IMR-90 (cell line): ENCODE results near the gene VPS50. TPM values are rescaled to one million over a fixed set of nuclear protein-coding genes. Genes with fewer than 3 reads are reported as not detected.

Experiments used
- ATAC-seq: fragments of 200-7000 bp; cut with Tn5 transposase; 2 replicates; pipeline ENCODE4 v1.9.1; 2020; ENCODE audit warnings: low read depth, mild to moderate bottlenecking, moderate library complexity
- BruUV-seq: library from RNA; stranded (reverse); fragments of 400-500 nt; replicated peaks from 2 replicates; lab custom pipeline; 2021; lab: Mats Ljungman, UMichigan
- CTCF ChIA-PET: fragments of 300-600 bp; formaldehyde crosslinking; extraction: SDS; loops from one replicate; lab custom pipeline; 2021; ENCODE audit warnings: antibody characterized with exemption; lab: Yijun Ruan, JAX
- POLR2A ChIA-PET: fragments of 300-600 bp; sonication (Branson Sonifier 250); formaldehyde crosslinking; loops from one replicate; lab custom pipeline; 2022; ENCODE audit warnings: antibody characterized with exemption; ENCODE audit not compliant: unreplicated experiment; lab: Charles Lee
- DNase-seq: peaks from one replicate; pipeline ENCODE4 v3.0.0; 2013
- H2AFZ ChIP-seq: replicated peaks from 2 replicates; pipeline ENCODE3; 2013; ENCODE audit warnings: low read length, mild to moderate bottlenecking; ENCODE audit not compliant: poor library complexity
- H2AK5ac ChIP-seq: 2 replicates; pipeline ENCODE4 v1.6.1; 2013; ENCODE audit warnings: low read depth, low read length, inconsistent platforms
- H2AK9ac ChIP-seq: replicated peaks from 2 replicates; pipeline ENCODE3; 2013; ENCODE audit warnings: mild to moderate bottlenecking, low read depth, low read length, moderate library complexity; ENCODE audit not compliant: poor library complexity
- H2BK120ac ChIP-seq: 2 replicates; pipeline ENCODE4 v1.6.1; 2013; ENCODE audit warnings: low read depth, low read length, inconsistent platforms
- H2BK15ac ChIP-seq: 3 replicates; pipeline ENCODE4 v1.6.1; 2013; ENCODE audit warnings: low read depth, low read length, inconsistent platforms
- H2BK20ac ChIP-seq: 2 replicates; pipeline ENCODE4 v1.6.1; 2013; ENCODE audit warnings: low read depth, mild to moderate bottlenecking, inconsistent platforms, low read length, moderate library complexity
- H2BK5ac ChIP-seq: 2 replicates; pipeline ENCODE4 v1.6.1; 2013; ENCODE audit warnings: mild to moderate bottlenecking, low read depth, low read length, inconsistent platforms; ENCODE audit not compliant: poor library complexity, severe bottlenecking
- H3K14ac ChIP-seq: replicated peaks from 2 replicates; pipeline ENCODE4 v1.6.1; 2013; ENCODE audit warnings: low read depth, low read length, inconsistent platforms
- H3K18ac ChIP-seq: 2 replicates; pipeline ENCODE4 v1.6.1; 2013; ENCODE audit warnings: low read depth, low read length, control low read depth
- H3K23ac ChIP-seq: 2 replicates; pipeline ENCODE4 v1.6.1; 2013; ENCODE audit warnings: low read depth, low read length, inconsistent platforms
- H3K27ac ChIP-seq: 2 replicates; pipeline ENCODE4 v1.5.1; 2013; ENCODE audit warnings: mild to moderate bottlenecking, control low read depth, low read length; ENCODE audit not compliant: insufficient read depth
- H3K27me3 ChIP-seq: 2 replicates; pipeline ENCODE4 v1.6.1; 2013; ENCODE audit warnings: low read length; ENCODE audit not compliant: control insufficient read depth, insufficient read depth
- H3K36me3 ChIP-seq: 2 replicates; pipeline ENCODE4 v1.6.1; 2013; ENCODE audit warnings: low read length, mixed read lengths; ENCODE audit not compliant: control insufficient read depth, insufficient read depth
- H3K4ac ChIP-seq: 2 replicates; pipeline ENCODE4 v1.6.1; 2013; ENCODE audit warnings: low read depth, low read length, inconsistent platforms
- H3K4me1 ChIP-seq: 2 replicates; pipeline ENCODE4 v1.6.1; 2013; ENCODE audit warnings: low read length, mixed read lengths; ENCODE audit not compliant: control insufficient read depth, insufficient read depth
- H3K4me2 ChIP-seq: 2 replicates; pipeline ENCODE4 v1.6.1; 2013; ENCODE audit warnings: low read depth, mild to moderate bottlenecking, control low read depth, low read length, moderate library complexity
- H3K4me3 ChIP-seq: 2 replicates; pipeline ENCODE4 v1.5.1; 2013; ENCODE audit warnings: low read depth, mild to moderate bottlenecking, control low read depth, low read length, moderate library complexity; ENCODE audit not compliant: insufficient read depth
- H3K56ac ChIP-seq: 2 replicates; pipeline ENCODE4 v1.6.1; 2013; ENCODE audit warnings: low read length, inconsistent platforms; ENCODE audit not compliant: insufficient read depth; ENCODE audit errors: extremely low read depth
- H3K79me1 ChIP-seq, 2 experiments: 2 replicates each; pipeline ENCODE4 v1.6.1; 2013; ENCODE audit warnings: low read length in 2 of 2, inconsistent platforms in 1 of 2, low read depth in 1 of 2
- H3K9ac ChIP-seq: 2 replicates; pipeline ENCODE4 v1.6.1; 2013; ENCODE audit warnings: low read depth, low read length, control low read depth
- H3K9me1 ChIP-seq: 2 replicates; pipeline ENCODE4 v1.6.1; 2013; ENCODE audit warnings: low read length, inconsistent platforms; ENCODE audit not compliant: insufficient read depth
- H3K9me3 ChIP-seq: 2 replicates; pipeline ENCODE4 v1.6.1; 2013; ENCODE audit warnings: low read length; ENCODE audit not compliant: control insufficient read depth, insufficient read depth
- H4K20me1 ChIP-seq: 2 replicates; pipeline ENCODE4 v1.6.1; 2013; ENCODE audit warnings: low read length, inconsistent platforms; ENCODE audit not compliant: insufficient read depth
- H4K5ac ChIP-seq: 2 replicates; pipeline ENCODE4 v1.6.1; 2013; ENCODE audit warnings: mild to moderate bottlenecking, low read depth, low read length, control low read depth
- H4K8ac ChIP-seq, 2 experiments: 2 replicates each; pipeline ENCODE4 v1.6.1; 2013; ENCODE audit warnings: low read depth in 2 of 2, low read length in 2 of 2, control low read depth in 1 of 2, inconsistent platforms in 1 of 2
- H4K91ac ChIP-seq: 2 replicates; pipeline ENCODE4 v1.6.1; 2013; ENCODE audit warnings: low read depth, low read length, inconsistent platforms; ENCODE audit not compliant: insufficient read depth
- CEBPB ChIP-seq: IDR thresholded peaks from 2 replicates; pipeline ENCODE4 v1.6.1; 2012; ENCODE audit warnings: low read depth, low read length, improper control_type of control experiment
- FOS ChIP-seq: fragments of 150-350 bp; IDR thresholded peaks from 2 replicates; pipeline ENCODE4 v1.6.1; 2016; ENCODE audit warnings: low read depth, low read length
- MAFK ChIP-seq: IDR thresholded peaks from 2 replicates; pipeline ENCODE4 v1.6.1; 2012; ENCODE audit warnings: low read depth, low read length, improper control_type of control experiment
- MXI1 ChIP-seq: IDR thresholded peaks from 2 replicates; pipeline ENCODE4 v1.6.1; 2012; ENCODE audit warnings: low read depth, mild to moderate bottlenecking, low read length, moderate library complexity, borderline replicate concordance
- NFE2L2 ChIP-seq: fragments of 150-350 bp; IDR thresholded peaks from 2 replicates; pipeline ENCODE4 v1.6.1; 2016; ENCODE audit warnings: low read depth, mild to moderate bottlenecking, low read length
- RFX5 ChIP-seq: IDR thresholded peaks from 2 replicates; pipeline ENCODE4 v1.8.0; 2012; ENCODE audit warnings: low read depth, mild to moderate bottlenecking, low read length, moderate library complexity
- SMC3 ChIP-seq: fragments of 150-350 bp; IDR thresholded peaks from 2 replicates; pipeline ENCODE4 v1.6.1; 2016; ENCODE audit warnings: low read depth, mild to moderate bottlenecking, antibody characterized with exemption, low read length, moderate library complexity
- WGBS, 2 experiments: methylation state at CpG; one replicate each; pipeline versions ENCODE4 v1.1.5 to v1.1.7; 2013; ENCODE audit warnings: missing lambda C conversion rate in 2 of 2; ENCODE audit not compliant: insufficient read length in 1 of 2; ENCODE audit errors: extremely low coverage in 2 of 2; 5-methylcytosine and 5-hydroxymethylcytosine counted together
- dilution Hi-C: fragments of 300-500 bp; cut with HindIII; formaldehyde crosslinking; loops from one replicate; pipeline ENCODE4 v1.14.3; 2018; ENCODE audit warnings: low sequenced_read_pairs; ENCODE audit not compliant: unreplicated experiment
- in situ Hi-C: fragments of 300-500 bp; cut with MboI; formaldehyde crosslinking; loops from 3 replicates; pipeline ENCODE4 v1.14.3; 2019; ENCODE audit warnings: low sequenced_read_pairs, inconsistent platforms, mixed read lengths
- intact Hi-C: fragments of 100-400 bp; cut with micrococcal nuclease; formaldehyde crosslinking; loops from 2 replicates; pipeline ENCODE4 v1.10.0; 2022
- polyA plus RNA-seq, 3 experiments: library from polyadenylated mRNA; depleted of rRNA; stranded (reverse); fragments of >200 nt; gene quantifications; 2 replicates each; pipeline ENCODE4 v1.2.3, GENCODE V29; 2012; ENCODE audit warnings: low replicate concordance in 1 of 3
- total RNA-seq: library from RNA; depleted of rRNA; stranded (reverse); fragments of >200 nt; gene quantifications from 2 replicates; pipeline ENCODE4 v1.2.3, GENCODE V29; 2012
- TF ChIP-seq, protein P1 (sequence below): fragments of 150-350 bp; IDR thresholded peaks from 2 replicates; pipeline ENCODE4 v1.6.1; 2017; ENCODE audit warnings: mild to moderate bottlenecking, antibody characterized with exemption, low read length, low read depth

The VPS50 gene
- total and polyA plus RNA-seq, 2 of the 4 experiments (the other 2 are of a cell fraction) = 7.1 to 22.0 TPM

DNA sequence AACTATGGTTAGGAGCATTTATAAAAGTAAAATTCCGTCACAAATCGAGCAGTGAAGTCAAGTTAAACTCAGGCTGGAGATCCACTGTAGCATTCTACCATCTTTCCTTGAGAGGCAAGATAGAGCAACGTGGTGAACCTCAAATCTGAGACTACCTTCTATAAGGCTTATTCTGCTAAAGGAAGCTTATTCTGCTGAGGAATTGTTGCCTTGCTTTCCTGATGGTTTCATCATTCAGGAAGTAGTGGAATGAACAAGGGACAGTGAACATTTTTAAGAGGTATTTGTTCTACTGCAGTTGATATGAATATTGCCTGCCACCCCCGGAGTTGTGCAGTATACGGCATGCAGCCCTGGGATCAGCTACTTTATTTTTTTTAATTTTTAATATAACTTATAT lies 170.8 kb downstream of the VPS50 start:
- Histone ChIP-seq H3K27ac (no peak overlapping the region), H2BK20ac (no peak overlapping the region), H2AK5ac (no peak overlapping the region), H3K9me1 (no peaks in the 10 kb centered on the region), H3K9me3 (no peaks in the 10 kb centered on the region), H4K91ac (no peak overlapping the region), H3K79me1 (no peaks in the 10 kb centered on the region), H2BK120ac (no peak overlapping the region), H3K56ac (no peak overlapping the region), H3K23ac (no peak overlapping the region), H3K4me2 (no peak overlapping the region), H2AFZ (no peak overlapping the region), H3K14ac (no peak overlapping the region), H2AK9ac (no peak overlapping the region), H2BK15ac (no peak overlapping the region), H4K5ac (no peak overlapping the region), H3K4me1 (no peaks in the 10 kb centered on the region), H4K8ac (no peak overlapping the region), H3K9ac (no peak overlapping the region), H3K36me3 (no peaks in the 10 kb centered on the region), H2BK5ac (no peak overlapping the region), H3K27me3 (peaks cover 2% of the 10 kb centered on the region; the same call in 1 of the 2 replicates), H4K20me1 (no peaks in the 10 kb centered on the region), H3K4ac (no peak overlapping the region), H3K18ac (no peak overlapping the region), H3K4me3 (no peak overlapping the region)
- WGBS, 2 experiments = no CpG with 5 or more reads among the region's 5 CpGs
- ChIA-PET CTCF (no interaction called here), POLR2A (no interaction called here)
- dilution Hi-C loops = no loop called here
- DNase-seq = no peak
- intact Hi-C loops = no loop called here
- in situ Hi-C loops = no loop called here
- TF ChIP-seq MAFK (no peak), RFX5 (no peak), SMC3 (no peak), MXI1 (no peak), CEBPB (no peak), NFE2L2 (no peak), FOS (no peak)
- TF ChIP-seq, protein P1, sequence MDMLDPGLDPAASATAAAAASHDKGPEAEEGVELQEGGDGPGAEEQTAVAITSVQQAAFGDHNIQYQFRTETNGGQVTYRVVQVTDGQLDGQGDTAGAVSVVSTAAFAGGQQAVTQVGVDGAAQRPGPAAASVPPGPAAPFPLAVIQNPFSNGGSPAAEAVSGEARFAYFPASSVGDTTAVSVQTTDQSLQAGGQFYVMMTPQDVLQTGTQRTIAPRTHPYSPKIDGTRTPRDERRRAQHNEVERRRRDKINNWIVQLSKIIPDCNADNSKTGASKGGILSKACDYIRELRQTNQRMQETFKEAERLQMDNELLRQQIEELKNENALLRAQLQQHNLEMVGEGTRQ = no peak
- ATAC-seq = no peak
- BruUV-seq = no TSS peak
